GM23248 (cell line): ENCODE results near the gene SPTLC2.

Source experiments
- EZH2 ChIP-seq: fragments of 200-600 bp; sonication (generic); IDR thresholded peaks from 2 replicates; pipeline ENCODE4 v1.6.1; 2018; ENCODE audit warnings: antibody characterized with exemption, mild to moderate bottlenecking; ENCODE audit not compliant: insufficient read depth, poor library complexity, severe bottlenecking
- EZH2phosphoT487 ChIP-seq: fragments of 200-600 bp; sonication (generic); IDR thresholded peaks from 2 replicates; pipeline ENCODE4 v1.6.1; 2018; ENCODE audit warnings: antibody characterized with exemption, moderate library complexity, mild to moderate bottlenecking, low read depth; ENCODE audit not compliant: insufficient read depth

- no peak for TF ChIP-seq EZH2
- no peak for TF ChIP-seq EZH2phosphoT487
These were observed 125.4 kb downstream of the SPTLC2 start for GRCh38 chr14:77491056-77491455.
